ENCODE results near the gene USP15.

USP15 gene

DNA sequence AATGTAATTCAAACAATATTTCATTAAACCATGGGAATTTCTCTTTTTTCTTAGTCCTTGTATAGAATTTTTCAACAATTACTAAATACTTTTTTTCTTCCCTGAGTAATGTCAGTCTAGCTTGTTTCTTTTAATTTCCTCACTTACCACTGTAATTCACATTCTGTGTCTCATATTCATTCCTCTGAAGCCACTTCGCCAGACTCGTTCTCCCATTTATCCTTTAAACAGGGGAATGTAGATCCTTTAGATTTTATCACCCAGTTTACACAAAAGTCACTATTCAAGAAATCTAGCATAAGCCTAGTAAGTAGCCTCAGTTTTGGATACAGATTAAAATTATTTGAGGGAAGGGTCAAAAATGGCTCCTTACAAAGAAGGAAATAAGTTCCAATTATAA lies 6.8 kb downstream of the USP15 start:
- no peak for TF ChIP-seq CTCF (IDR thresholded peaks at IDR 0.05; ENCODE audit: insufficient read depth, low read length, poor library complexity, severe bottlenecking)
- Histone ChIP-seq H3K27me3 (replicated peaks; ENCODE audit: control insufficient read depth, insufficient read depth, low read length) (no peaks in the 10 kb centered on the region), H3K4me3 (replicated peaks; ENCODE audit: low read depth, low read length) (no peak overlapping the region), H3K36me3 (ENCODE audit: control insufficient read depth, insufficient read depth, low read length) (no peaks in the 10 kb centered on the region; the same call in 1 of the 2 replicates)
- DNase-seq (ENCODE audit: extremely low read depth, insufficient read length) = no peak

DNA sequence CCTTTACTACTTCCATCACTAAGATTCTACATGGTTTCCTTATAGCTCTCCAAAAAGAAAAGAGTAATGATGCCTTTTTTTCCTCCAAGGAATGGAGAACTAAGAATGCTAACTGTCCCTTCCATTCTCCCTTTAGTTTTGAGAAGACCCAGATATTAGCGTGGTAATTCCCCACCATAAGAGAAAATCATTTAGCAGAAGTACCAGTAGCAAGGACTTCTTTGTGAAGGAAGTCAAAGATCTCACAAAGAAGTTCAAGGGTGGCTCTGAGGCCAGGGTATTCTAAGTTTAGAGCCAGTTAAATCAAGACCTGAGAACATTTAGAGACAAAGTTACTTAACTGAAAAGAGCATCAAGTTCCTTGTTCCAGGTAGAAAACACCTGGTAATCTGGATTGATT lies 7.3 kb downstream of the USP15 start:
- no peak overlapping the region for H3K4me3 ChIP-seq (replicated peaks; ENCODE audit: low read depth, low read length)

GRCh38 chr12:62268956-62269355 lies 8.8 kb downstream of the USP15 start:
- DNase-seq (ENCODE audit: extremely low read depth, insufficient read length) = no peak

More for the DNA sequence above, 7.3 kb downstream of the USP15 start:
- no peaks in the 10 kb centered on the region; the same call in 1 of the 2 replicates for H3K36me3 ChIP-seq (ENCODE audit: control insufficient read depth, insufficient read depth, low read length)
- DNase-seq (ENCODE audit: extremely low read depth, insufficient read length) = no peak
- H3K27me3 ChIP-seq (replicated peaks; ENCODE audit: control insufficient read depth, insufficient read depth, low read length) = no peaks in the 10 kb centered on the region
- no peak for TF ChIP-seq CTCF (IDR thresholded peaks at IDR 0.05; ENCODE audit: insufficient read depth, low read length, poor library complexity, severe bottlenecking)

GRCh38 chr12:62269464-62270228 lies 9.4 kb downstream of the USP15 start:
- TF ChIP-seq CTCF (IDR thresholded peaks at IDR 0.05; ENCODE audit: insufficient read depth, low read length, poor library complexity, severe bottlenecking) = no peak
- no peaks in the 10 kb centered on the region; the same call in 1 of the 2 replicates for H3K36me3 ChIP-seq (ENCODE audit: control insufficient read depth, insufficient read depth, low read length)
- no peaks in the 10 kb centered on the region for H3K27me3 ChIP-seq (replicated peaks; ENCODE audit: control insufficient read depth, insufficient read depth, low read length)
- DNase-seq (ENCODE audit: extremely low read depth, insufficient read length) = no peak
- no peak overlapping the region for H3K4me3 ChIP-seq (replicated peaks; ENCODE audit: low read depth, low read length)

More at GRCh38 chr12:62268956-62269355, 8.8 kb downstream of the USP15 start:
- no peak for TF ChIP-seq CTCF (IDR thresholded peaks at IDR 0.05; ENCODE audit: insufficient read depth, low read length, poor library complexity, severe bottlenecking)
- Histone ChIP-seq H3K4me3 (replicated peaks; ENCODE audit: low read depth, low read length) (no peak overlapping the region), H3K36me3 (ENCODE audit: control insufficient read depth, insufficient read depth, low read length) (no peaks in the 10 kb centered on the region; the same call in 1 of the 2 replicates), H3K27me3 (replicated peaks; ENCODE audit: control insufficient read depth, insufficient read depth, low read length) (no peaks in the 10 kb centered on the region)

DNA sequence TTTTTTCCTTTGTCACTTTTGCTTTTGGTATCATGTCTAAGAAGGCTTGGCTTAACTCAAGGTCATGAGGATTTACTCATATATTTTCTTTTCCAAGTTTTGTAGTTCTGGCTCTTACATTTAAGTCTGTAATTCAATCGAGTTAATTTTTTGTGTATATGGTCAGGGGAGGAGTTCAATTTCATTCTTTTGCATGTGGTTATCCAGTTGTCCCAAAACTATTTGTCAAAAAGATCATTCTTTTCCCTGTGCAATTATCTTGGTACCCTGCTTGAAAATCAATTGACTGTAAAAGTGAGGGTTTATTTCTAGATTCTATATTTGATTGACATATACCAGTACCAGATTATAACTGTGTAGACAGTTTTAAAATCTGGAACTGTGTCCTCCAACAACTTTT lies 10.2 kb downstream of the USP15 start:
- Histone ChIP-seq H3K36me3 (ENCODE audit: control insufficient read depth, insufficient read depth, low read length) (no peaks in the 10 kb centered on the region; the same call in 1 of the 2 replicates), H3K27me3 (replicated peaks; ENCODE audit: control insufficient read depth, insufficient read depth, low read length) (no peaks in the 10 kb centered on the region), H3K4me3 (replicated peaks; ENCODE audit: low read depth, low read length) (no peak overlapping the region)
- TF ChIP-seq CTCF (IDR thresholded peaks at IDR 0.05; ENCODE audit: insufficient read depth, low read length, poor library complexity, severe bottlenecking) = no peak
- no peak for DNase-seq (ENCODE audit: extremely low read depth, insufficient read length)
